SU-DHL-6 (cell line): ENCODE results near the gene PCDHGA3.
"Not testable (repeated sequence)": the region's sequence is repeated elsewhere in the genome, so short reads cannot be mapped to it uniquely, and the experiment has no call there.

Source experiments
- H2AFZ ChIP-seq: fragments of 200-600 bp; sonication (generic); 2 replicates; pipeline ENCODE4 v1.6.1; 2014; ENCODE audit warnings: low read depth, mild to moderate bottlenecking, moderate library complexity, mixed read lengths, antibody characterized with exemption, low read length; ENCODE audit not compliant: severe bottlenecking
- H3F3A ChIP-seq: fragments of 200-600 bp; shearing (Covaris generic); 2 replicates; pipeline ENCODE4 v1.6.0; 2016; ENCODE audit warnings: antibody characterized with exemption, mild to moderate bottlenecking; ENCODE audit not compliant: insufficient read depth
- H3K27ac ChIP-seq: fragments of 200-600 bp; sonication (generic); 2 replicates; pipeline ENCODE4 v1.5.1; 2016; ENCODE audit warnings: low read depth, mild to moderate bottlenecking, low read length, moderate library complexity, mixed read lengths
- H3K27me3 ChIP-seq: fragments of 200-600 bp; sonication (generic), shearing (Covaris generic); 2 replicates; pipeline ENCODE4 v1.6.0; 2014; ENCODE audit warnings: mild to moderate bottlenecking, low read length
- H3K36me3 ChIP-seq: fragments of 200-600 bp; sonication (generic); 2 replicates; pipeline ENCODE4 v1.6.1; 2014; ENCODE audit warnings: mild to moderate bottlenecking, low read length, mixed read lengths
- H3K4me2 ChIP-seq: fragments of 300-600, 200-600 bp; shearing (Covaris generic), sonication (generic); 2 replicates; pipeline ENCODE4 v1.6.0; 2014; ENCODE audit warnings: low read length, low read depth, mild to moderate bottlenecking; ENCODE audit not compliant: poor library complexity, severe bottlenecking
- H3K4me3 ChIP-seq: fragments of 200-600 bp; sonication (generic); 2 replicates; pipeline ENCODE4 v1.5.1; 2014; ENCODE audit warnings: antibody characterized with exemption, low read length, mild to moderate bottlenecking, mixed read lengths; ENCODE audit not compliant: insufficient read depth, poor library complexity, severe bottlenecking
- H3K79me2 ChIP-seq: fragments of 200-600 bp; sonication (generic); 2 replicates; pipeline ENCODE4 v1.6.1; 2014; ENCODE audit warnings: mild to moderate bottlenecking, low read length, moderate library complexity; ENCODE audit not compliant: insufficient read depth
- H3K9ac ChIP-seq: fragments of 200-600 bp; sonication (generic); 2 replicates; pipeline ENCODE4 v1.7.0; 2014; ENCODE audit warnings: mild to moderate bottlenecking, low read length
- H3K9me2 ChIP-seq: fragments of 200-600 bp; sonication (generic); replicated peaks from 2 replicates; pipeline ENCODE4 v1.6.1; 2014; ENCODE audit warnings: low read length; ENCODE audit not compliant: insufficient read depth
- H3K9me3 ChIP-seq: fragments of 200-600 bp; sonication (generic); 2 replicates; pipeline ENCODE4 v1.6.1; 2014; ENCODE audit warnings: low read length, mixed read lengths; ENCODE audit not compliant: insufficient read depth
- H4K20me1 ChIP-seq: fragments of 200-600 bp; sonication (generic); 2 replicates; pipeline ENCODE4 v1.6.1; 2014; ENCODE audit warnings: low read depth, mild to moderate bottlenecking, antibody characterized with exemption, low read length, moderate library complexity, mixed read lengths
- EZH2phosphoT487 ChIP-seq: fragments of 200-600 bp; sonication (generic), shearing (Covaris generic); conservative IDR thresholded peaks from 2 replicates; pipeline ENCODE4 v1.6.1; 2018; ENCODE audit warnings: mild to moderate bottlenecking, antibody characterized with exemption, low read length, moderate library complexity, mixed read lengths
- TF ChIP-seq, protein P1 (sequence below): fragments of 200-600 bp; sonication (generic); IDR thresholded peaks from one replicate; pipeline ENCODE4 v1.5.1; 2017; ENCODE audit warnings: antibody characterized with exemption, mild to moderate bottlenecking, low read length, moderate library complexity; ENCODE audit not compliant: insufficient read depth, poor library complexity, severe bottlenecking

PCDHGA3 gene

DNA sequence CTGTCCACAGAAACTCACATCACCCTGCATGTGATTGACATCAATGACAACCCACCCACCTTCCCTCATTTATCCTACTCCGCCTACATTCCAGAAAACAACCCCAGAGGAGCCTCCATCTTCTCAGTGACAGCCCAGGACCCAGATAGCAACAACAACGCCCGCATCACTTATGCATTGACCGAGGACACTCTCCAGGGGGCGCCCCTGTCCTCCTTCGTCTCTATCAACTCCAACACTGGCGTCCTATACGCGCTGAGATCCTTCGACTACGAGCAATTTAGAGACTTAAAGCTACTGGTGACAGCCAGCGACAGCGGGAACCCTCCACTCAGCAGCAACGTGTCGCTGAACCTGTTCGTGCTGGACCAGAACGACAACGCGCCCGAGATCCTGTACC lies 1.7 kb downstream of the PCDHGA3 start:
- H3K27ac ChIP-seq = no peak overlapping the region
- no peak overlapping the region for H2AFZ ChIP-seq
- no peaks in the 10 kb centered on the region for H3K36me3 ChIP-seq
- no peaks in the 10 kb centered on the region for H3F3A ChIP-seq
- H3K4me3 ChIP-seq = no peak overlapping the region
- H3K9me2 ChIP-seq = no peaks in the 10 kb centered on the region
- H3K4me2 ChIP-seq = no peak overlapping the region
- TF ChIP-seq, protein P1, sequence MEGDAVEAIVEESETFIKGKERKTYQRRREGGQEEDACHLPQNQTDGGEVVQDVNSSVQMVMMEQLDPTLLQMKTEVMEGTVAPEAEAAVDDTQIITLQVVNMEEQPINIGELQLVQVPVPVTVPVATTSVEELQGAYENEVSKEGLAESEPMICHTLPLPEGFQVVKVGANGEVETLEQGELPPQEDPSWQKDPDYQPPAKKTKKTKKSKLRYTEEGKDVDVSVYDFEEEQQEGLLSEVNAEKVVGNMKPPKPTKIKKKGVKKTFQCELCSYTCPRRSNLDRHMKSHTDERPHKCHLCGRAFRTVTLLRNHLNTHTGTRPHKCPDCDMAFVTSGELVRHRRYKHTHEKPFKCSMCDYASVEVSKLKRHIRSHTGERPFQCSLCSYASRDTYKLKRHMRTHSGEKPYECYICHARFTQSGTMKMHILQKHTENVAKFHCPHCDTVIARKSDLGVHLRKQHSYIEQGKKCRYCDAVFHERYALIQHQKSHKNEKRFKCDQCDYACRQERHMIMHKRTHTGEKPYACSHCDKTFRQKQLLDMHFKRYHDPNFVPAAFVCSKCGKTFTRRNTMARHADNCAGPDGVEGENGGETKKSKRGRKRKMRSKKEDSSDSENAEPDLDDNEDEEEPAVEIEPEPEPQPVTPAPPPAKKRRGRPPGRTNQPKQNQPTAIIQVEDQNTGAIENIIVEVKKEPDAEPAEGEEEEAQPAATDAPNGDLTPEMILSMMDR = no peak
- no peak for TF ChIP-seq EZH2phosphoT487
- no peaks in the 10 kb centered on the region for H4K20me1 ChIP-seq
- no peaks in the 10 kb centered on the region for H3K79me2 ChIP-seq
- no peaks in the 10 kb centered on the region for H3K9me3 ChIP-seq
- no peak overlapping the region for H3K9ac ChIP-seq
- H3K27me3 ChIP-seq = no peaks in the 10 kb centered on the region

DNA sequence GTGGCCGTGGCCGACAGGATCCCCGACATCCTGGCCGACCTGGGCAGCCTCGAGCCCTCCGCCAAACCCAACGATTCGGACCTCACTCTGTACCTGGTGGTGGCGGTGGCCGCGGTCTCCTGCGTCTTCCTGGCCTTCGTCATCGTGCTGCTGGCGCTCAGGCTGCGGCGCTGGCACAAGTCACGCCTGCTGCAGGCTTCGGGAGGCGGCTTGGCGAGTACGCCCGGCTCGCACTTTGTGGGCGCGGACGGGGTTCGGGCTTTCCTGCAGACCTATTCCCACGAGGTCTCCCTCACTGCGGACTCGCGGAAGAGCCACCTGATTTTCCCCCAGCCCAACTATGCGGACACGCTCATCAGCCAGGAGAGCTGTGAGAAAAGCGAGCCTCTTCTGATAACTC lies 2.4 kb downstream of the PCDHGA3 start:
- H3F3A ChIP-seq, H3K9me3 ChIP-seq, H3K9ac ChIP-seq, H3K27ac ChIP-seq, H3K4me2 ChIP-seq, H3K4me3 ChIP-seq, H3K27me3 ChIP-seq, H2AFZ ChIP-seq, H3K36me3 ChIP-seq, H3K9me2 ChIP-seq, H4K20me1 ChIP-seq, H3K79me2 ChIP-seq: not testable (repeated sequence)

DNA sequence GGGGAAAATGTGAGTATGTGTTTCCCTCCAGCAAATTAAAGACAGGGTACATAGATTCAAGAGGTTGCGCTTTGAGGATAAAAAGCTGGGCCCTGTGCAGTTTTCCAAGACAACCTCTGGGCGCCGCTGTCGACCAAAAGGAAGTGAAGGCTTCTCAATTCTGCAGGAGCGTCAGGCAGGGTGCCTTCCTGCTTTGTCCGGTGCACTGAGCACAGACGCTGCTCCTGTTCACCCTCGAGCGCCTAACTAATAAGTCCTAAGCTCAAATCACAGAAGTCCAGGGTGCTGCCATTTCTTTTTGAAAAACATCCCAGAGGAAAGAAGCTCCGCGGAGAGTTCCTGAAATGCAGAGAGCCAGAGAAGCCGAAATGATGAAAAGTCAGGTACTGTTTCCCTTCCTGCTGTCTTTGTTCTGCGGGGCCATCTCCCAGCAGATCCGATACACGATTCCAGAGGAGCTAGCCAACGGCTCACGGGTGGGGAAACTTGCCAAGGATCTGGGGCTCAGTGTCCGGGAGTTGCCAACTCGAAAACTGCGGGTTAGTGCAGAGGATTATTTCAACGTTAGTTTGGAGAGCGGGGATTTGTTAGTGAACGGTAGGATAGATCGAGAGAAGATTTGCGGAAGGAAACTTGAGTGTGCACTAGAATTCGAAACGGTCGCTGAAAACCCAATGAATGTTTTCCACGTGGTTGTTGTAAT lies 6.4 kb downstream of the PCDHGA3 start, which contains the start of gene PCDHGB1:
TSS of gene PCDHGB1 (plus strand) at position 183 of the 703 bp plus-strand sequence. CDS start at position 345, 162 bp downstream.
- Histone ChIP-seq H4K20me1 (no peaks in the 10 kb centered on the region), H3K9me3 (no peaks in the 10 kb centered on the region), H2AFZ (peak within 1 kb of the TSS; percentile 69), H3K36me3 (no peaks in the 10 kb centered on the region), H3K4me3 (peak within 1 kb of the TSS; percentile 38), H3K27ac (no peak within 1 kb of the TSS), H3K27me3 (no peaks in the 10 kb centered on the region), H3K4me2 (peak within 1 kb of the TSS; percentile 46), H3K9me2 (no peaks in the 10 kb centered on the region), H3F3A (0 out of 2 replicates have a peak, but pooled peaks cover 5% of the 10 kb centered on the region), H3K79me2 (no peaks in the 10 kb centered on the region), H3K9ac (peak within 1 kb of the TSS; percentile 30; the same call in 1 of the 2 replicates)
- TF ChIP-seq EZH2phosphoT487 = no peak
- TF ChIP-seq, protein P1 = peak; percentile 46

DNA sequence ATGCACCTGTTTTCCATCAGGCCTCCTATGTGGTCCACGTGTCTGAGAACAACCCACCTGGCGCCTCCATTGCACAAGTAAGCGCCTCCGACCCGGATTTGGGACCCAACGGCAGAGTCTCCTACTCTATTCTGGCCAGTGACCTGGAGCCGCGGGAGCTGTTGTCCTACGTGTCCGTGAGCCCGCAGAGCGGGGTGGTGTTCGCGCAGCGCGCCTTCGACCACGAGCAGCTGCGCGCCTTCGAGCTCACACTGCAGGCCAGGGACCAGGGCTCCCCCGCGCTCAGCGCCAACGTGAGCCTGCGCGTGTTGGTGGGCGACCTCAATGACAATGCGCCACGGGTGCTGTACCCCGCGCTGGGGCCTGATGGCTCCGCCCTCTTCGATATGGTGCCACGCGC lies 8.0 kb downstream of the PCDHGA3 start:
- H2AFZ ChIP-seq = no peak overlapping the region
- H3F3A ChIP-seq = 0 out of 2 replicates have a peak, but pooled peaks cover 5% of the 10 kb centered on the region
- no peak overlapping the region for H3K9ac ChIP-seq
- H3K9me2 ChIP-seq = no peaks in the 10 kb centered on the region
- no peaks in the 10 kb centered on the region for H3K79me2 ChIP-seq
- no peak overlapping the region for H3K27ac ChIP-seq
- H4K20me1 ChIP-seq = no peaks in the 10 kb centered on the region
- H3K4me2 ChIP-seq = no peak overlapping the region
- TF ChIP-seq, protein P1 = no peak
- TF ChIP-seq EZH2phosphoT487 = no peak
- no peaks in the 10 kb centered on the region for H3K9me3 ChIP-seq
- no peak overlapping the region for H3K4me3 ChIP-seq
- H3K27me3 ChIP-seq = no peaks in the 10 kb centered on the region
- no peaks in the 10 kb centered on the region for H3K36me3 ChIP-seq
